Ureter (tissue), 1 donor: ENCODE measurements around the gene CTSK. TPM values are rescaled to one million over a fixed set of nuclear protein-coding genes. Genes with fewer than 3 reads are reported as not detected.
"Not testable (repeated sequence)": the region's sequence is repeated elsewhere in the genome, so short reads cannot be mapped to it uniquely, and the experiment has no call there.

Source experiments
- DNase-seq: peaks from one replicate; pipeline ENCODE4 v3.0.0-alpha.2; 2020; ENCODE audit warnings: low spot score
- total RNA-seq: library from RNA; stranded (reverse); gene quantifications from one replicate; pipeline ENCODE4 v1.2.4, GENCODE V29; 2023
- donor health status: DM: yes; HTN: yes; CAD: no.

CTSK gene
- total RNA-seq, 1 donor from 2014 or later, result 26.5 TPM

DNA sequence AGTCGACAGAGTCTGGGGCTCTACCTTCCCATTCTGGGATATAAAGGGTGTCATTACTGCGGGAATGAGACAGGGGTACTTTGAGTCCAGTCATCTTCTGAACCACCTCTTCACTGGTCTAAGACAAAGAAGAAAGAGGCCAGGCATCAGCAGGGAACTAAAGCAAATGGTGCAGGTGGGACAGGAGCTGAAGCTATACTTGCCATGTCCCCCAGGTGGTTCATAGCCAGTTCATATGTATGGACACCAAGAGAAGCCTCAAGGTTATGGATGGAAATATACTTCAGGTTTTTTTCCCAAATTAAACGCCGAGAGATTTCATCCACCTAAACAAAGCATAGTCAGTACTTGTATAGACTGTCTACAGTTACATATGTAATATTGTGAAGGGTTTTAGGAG lies 2.2 kb downstream of the CTSK start:
- DNase-seq, result no peak

DNA sequence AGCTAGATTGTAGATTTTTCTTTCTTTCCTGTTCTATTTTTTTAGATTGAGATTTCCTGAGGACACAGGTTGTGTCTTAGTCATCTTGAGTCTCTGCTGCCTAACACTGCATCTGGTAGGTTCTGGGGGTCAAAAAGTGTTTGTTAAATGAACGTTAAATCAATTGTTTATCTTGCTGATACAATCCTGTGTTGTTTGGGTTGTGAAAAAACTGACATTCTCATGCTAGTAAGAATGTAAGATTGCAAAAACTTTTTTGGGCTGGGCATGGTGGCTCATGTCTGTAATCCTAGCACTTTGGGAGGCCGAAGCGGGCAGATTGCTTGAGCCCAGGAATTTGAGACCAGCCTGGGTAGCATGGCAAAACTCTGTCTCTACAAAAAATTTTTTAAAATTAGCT lies 3.4 kb downstream of the CTSK start:
- DNase-seq, result no peak

DNA sequence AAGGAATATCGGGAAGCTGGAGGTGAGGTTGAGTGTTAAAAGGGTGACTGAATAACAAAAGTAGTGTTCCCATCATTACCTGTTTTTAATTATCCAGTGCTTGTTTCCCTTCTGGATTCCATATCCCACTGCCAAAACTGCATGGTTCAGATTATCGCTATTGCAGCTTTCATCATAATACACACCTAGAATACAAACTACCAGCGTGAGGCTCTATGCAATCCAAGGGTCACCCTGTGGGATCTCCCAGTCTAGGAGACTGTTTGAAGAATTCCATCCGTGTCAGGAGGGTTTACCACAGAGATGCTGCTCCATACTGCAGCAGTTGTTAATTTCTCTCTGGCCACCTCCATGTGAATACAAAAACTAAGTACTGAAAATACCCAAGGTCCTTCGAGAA lies 9.0 kb downstream of the CTSK start:
- DNase-seq, result no peak

DNA sequence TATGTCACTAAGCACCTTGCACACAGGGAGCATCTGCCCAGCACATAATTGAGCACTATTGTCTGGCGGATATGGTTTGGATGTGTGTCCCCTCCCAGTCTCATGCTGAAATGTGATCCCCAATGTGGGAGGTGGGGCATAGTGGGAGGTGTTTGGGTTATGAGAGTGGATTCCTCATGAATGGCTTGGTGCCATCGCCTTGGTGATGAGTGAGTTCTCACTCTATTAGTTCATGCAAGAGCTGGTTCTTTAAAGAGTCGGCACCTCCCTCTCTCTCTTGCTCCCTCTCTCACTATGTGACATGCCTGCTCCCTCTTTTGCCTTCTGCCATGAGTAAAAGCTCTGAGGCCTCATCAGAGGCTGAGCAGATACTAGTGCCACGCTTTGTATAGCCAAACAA lies 9.5 kb downstream of the CTSK start:
- DNase-seq, result no peak

DNA sequence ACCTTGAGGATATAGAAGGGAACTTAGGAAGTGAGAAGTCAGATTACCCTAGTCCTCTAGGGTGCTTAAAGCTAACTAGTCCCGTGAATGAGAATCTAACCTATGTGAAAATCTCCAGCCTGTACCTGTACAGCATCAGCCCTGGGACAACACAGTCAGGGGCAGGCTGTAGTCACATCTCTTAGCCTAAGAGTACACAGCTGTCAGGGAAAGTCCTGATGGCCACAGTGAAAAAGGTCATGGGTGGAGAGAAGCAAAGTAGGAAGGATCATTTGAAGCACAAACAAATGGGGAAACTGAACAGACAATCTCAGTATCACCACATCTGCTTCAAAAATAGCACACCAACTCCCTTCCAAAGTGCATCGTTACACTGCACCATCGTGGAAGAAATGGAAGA lies 11.7 kb downstream of the CTSK start:
- DNase-seq, result no peak

DNA sequence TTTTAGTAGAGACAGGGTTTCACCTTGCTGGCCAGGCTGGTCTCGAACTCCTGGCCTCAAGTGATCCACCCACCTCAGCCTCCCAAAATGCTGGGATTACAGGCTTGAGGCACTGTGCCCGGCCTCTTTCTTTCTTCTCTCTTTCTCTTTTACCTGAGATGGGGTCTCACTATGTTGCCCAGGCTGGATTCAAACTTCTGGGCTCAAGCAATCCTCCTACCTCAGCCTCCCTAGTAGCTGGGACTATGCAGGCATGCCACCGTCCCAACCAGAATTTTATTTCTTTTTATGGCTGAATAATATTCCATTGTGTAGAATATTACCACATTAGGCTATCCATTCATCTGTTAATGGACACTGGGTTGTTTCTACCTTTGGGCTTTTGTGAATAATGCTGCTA lies 14.3 kb downstream of the CTSK start:
- DNase-seq, result not testable (repeated sequence)

DNA sequence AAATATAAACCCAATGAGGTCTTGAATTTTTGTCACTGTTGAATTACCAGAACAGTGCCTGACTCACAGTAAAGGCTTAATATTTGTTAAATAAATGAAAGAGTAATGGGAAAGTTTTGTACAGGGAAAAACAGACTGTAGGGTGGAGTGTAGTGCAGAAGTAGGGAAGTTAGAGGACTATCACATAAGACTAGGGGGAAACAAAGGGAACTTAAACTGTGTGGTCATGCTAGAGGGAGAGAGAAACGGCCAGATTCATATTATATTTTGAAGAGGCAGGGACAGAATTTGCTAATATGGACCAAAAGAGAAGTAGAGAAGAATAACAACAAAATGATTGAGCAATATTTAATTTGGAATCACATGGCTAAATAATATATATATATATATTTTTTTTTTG lies 14.8 kb downstream of the CTSK start:
- DNase-seq, result no peak

DNA sequence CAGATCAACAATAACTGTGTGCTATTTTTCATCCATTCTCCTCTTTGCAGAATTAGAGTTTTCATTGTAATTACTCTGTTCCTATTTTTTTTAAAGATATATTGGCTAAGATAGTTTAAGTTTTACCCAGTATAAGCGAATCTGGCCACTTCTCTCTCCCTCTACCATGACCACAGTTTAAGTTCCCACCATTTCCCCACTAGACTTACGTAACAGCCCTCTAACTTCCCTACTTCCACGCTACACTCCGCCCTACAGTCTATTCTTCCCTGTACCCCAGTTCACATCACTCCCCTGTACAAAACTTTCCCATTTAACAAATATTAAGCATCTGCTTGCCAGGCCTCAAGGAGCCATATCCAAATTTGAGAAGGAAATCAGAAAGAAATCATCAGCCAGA lies 16.5 kb downstream of the CTSK start:
- no peak for DNase-seq

DNA sequence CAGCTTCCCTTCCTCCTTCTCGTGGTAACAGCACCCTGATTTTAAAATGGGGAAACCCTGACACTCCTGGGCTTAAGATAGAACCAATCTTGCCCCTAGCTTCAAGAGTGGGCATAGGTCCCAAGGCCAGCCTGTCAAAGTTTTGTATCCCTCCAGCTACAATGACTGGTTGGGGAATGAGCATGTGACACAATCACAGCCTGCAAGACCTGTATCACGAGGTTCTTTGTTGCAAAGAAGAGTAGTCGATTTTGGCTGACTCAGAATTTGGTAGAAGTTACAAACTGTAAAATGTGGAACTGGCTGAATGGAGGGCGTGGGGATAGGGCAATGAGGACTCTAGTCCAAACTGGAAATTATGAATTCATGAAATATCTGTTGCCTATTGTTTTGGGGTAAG lies 18.7 kb downstream of the CTSK start:
- no peak for DNase-seq

DNA sequence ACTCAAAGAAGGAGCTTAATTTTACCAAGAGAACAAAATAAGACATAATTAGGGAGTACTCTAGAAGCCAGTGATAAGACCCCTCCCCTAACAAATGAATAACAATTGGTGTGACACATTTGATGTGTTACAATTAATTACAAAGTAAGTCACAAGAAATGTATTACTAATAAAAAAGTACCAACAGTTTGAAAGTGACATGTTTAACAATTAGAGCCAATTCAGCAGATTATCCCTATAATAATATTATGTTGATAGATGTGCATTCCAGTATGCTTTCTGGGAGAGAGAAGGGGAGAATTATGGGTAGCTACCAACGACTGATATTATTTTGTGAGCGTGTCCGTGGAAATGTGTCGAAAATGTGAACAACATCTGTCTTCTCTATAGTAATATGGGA lies 19.1 kb downstream of the CTSK start:
- no peak for DNase-seq

DNA sequence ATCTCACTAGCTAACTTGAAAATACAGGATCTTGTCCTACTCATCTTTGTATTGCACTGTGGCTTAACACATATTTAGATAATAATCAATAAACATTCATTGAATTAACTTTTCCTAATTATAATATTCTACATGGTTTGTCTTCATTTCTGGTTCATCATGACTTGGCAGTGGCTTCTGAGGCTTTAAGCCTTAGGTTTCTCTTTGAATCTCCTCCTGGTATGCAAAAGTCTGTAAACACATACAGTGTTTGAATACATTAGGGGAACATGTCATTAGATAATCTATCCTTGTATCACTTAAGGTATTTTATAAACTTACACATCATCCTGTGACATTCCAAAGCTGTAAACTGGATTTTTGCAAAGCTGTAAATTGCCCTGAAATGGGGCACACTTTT lies 20.6 kb downstream of the CTSK start:
- no peak for DNase-seq

DNA sequence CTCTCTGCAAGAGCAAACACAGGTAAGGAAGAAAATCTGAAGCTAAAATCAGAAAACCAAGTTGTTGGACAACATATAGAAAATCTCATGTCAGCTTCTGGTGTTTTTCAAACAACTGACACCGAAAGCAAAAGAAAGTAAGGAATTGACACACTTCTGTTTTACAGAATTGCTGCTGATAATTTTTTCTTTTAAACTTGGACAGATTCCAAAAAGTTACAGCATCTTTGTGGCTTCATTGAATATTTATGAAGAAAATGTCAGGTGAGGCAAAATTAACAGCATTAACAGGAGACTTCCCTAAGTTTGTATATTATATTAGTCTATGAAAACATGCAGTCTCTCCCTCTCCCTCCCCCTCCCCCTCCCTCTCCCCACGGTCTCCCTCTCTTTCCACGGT lies 27.6 kb downstream of the CTSK start:
- no peak for DNase-seq

DNA sequence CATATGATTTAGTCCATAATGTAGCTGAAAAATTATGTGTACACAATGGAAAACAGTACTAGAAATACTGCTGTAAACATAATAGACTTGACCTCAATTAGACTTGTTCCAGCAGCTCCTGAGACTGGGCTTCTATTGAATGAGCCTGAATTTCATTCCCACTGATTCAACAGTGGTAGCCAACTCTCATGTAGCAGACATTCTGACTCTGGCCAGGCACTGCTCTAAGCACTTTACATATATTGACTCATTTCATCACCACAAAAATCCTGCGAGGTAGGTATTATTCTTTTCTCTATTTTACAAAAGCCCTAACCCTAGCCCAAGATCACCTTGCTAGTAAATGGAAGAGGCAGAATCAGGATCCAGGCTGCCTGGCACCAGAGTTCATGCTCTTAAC lies 29.7 kb downstream of the CTSK start:
- DNase-seq, result no peak

DNA sequence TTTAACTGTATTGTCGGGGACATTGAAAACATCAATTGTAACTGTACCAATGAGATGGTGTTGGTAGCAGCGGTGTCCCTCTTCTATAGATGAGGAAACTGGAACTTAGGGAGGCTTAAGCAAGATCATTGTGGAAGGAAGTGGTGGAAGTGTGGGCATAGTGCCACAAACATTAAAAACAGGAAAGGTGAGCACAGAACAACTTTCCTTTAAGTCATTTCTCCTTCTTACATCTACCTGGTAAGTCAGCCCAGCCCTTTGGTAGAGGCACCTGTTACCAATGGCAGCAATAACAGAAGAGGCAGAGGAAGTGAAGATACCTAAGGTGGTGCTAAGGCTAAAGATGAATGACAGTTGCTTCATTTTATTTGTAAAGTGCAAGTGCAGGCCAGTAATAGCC lies 30.5 kb downstream of the CTSK start:
- DNase-seq, result no peak

DNA sequence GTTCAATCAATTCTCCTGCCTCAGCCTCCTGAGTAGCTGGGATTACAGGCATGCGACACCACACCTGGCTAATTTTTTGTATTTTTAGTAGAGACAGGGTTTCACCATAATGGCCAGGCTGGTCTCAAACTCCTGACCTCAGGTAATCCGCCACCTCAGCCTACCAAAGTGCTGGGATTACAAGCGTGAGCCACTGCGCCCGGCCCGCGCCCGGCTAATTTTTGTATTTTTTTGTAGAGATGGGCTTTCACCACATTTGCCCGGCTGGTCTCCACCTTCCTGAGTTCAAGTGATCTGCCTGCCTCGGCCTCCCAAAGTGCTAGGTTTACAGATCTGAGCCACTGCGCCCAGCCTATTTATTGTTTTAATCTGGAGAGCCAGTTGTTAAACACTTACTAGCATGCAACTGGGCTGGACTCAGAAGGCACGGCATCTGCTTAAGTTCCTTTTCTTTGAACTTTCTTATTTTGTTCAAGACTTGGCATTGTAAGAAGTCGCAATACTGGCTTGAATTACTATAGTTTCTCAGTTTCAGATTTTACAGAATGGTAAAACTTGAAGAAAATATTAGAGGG lies 32.0 kb downstream of the CTSK start:
- DNase-seq, result not testable (repeated sequence)

DNA sequence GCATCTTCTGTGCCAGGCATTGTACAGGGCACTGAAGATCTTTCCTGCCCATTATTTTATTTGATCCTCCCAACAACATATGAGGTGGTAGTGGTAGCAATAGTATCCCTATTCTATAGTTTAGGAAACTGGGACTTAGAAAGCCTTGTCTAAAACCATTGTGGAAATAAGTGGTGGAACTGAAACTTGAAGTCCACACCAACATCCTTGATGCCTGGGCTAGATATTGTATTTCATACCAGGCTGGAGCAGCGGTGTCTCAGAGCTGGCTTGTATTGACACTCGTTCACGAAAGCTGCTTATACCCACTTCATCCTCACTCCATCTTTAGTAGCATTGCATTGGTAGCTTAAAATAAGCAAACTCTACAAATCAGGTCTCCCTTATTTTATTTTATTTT lies 32.8 kb downstream of the CTSK start:
- no peak for DNase-seq

DNA sequence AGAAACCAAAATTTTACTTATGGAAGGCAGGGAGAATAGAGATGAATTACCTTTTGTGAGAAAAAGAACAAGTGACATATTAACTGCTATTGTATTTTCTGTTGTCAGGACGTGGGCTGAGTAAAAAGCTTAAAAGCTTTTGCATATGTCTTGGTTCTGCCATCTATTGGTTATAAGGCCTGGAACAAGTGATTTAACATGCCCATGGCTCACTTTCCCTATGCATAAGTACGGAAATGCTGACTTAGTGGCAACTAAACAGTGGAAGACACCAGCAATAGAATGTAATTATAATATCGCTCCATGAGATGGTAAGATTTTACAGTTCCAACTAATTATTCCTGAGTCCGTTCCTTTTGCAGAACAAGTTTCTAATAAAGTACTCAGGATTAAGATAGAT lies 35.7 kb downstream of the CTSK start:
- no peak for DNase-seq

DNA sequence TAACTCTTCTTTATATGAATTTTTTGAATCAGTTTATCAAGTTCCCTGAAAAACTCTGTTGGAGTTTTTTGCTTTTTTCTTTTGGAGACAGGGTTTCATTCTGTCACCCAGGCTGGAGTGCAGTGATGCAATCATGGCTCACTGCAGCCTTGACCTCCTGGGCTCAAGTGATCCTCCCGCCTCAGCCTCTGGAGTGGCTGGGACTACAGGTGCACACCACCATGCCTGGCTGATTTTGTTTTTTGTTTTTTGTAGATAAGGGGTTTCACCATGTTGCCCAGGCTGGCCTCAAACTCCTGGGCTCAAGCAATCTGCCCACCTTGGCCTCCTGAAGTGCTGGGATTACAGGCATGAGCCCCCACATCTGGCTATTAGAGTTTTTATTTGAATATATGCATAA lies 40.4 kb downstream of the CTSK start:
- DNase-seq, result not testable (repeated sequence)

DNA sequence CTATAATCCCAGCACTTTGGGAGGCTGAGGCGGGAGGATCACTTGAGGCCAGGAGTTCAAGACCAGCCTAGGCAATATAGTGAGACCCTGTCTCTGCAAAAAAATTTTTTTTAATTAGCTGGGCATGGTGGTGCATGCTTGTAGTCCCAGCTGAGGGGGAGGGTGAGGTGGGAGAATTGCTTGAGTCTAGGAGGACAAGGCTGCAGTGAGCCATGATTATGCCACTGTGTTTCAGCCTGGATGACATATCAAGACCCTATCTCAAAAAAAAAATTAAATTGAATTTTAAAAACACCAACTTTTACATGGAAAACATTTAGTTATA lies 42.1 kb downstream of the CTSK start:
- DNase-seq, result not testable (repeated sequence)

DNA sequence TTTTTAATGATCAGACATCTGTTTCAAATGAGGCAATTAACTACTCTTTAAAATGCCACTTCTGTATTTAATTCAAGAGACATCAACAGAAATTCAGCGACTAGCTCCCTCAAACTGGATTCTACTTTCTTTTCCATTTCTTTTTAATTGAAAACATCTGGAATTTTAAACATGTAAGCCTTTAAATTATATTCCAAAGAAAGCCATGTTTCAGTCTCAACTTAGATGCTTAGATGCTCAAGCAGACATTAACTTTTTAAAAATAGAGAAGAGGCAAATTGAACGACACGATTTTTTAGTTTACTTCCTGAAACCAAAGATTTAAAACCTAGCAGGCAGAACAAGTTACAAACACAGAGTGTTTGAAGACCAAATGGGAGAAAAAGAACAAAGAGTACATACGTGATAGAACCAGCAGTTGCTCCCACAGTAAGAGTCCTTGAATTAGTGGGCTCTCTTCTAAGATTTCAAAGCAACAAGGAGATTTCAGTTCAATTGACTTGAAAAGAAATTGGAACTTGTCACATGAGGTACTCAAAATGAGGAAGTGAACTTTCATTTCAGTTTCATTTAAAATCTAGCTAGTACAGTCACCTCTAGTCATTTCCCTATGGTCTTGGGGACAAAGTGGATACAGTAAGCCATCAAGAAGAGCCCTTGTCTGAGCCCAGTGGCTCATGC lies 42.6 kb downstream of the CTSK start, which contains the start of gene CTSS:
CTSS (minus strand) TSS at position 483 of the 681 bp plus-strand sequence. CDS start 1,015 bp downstream, outside the sequence.
- no peak for DNase-seq

DNA sequence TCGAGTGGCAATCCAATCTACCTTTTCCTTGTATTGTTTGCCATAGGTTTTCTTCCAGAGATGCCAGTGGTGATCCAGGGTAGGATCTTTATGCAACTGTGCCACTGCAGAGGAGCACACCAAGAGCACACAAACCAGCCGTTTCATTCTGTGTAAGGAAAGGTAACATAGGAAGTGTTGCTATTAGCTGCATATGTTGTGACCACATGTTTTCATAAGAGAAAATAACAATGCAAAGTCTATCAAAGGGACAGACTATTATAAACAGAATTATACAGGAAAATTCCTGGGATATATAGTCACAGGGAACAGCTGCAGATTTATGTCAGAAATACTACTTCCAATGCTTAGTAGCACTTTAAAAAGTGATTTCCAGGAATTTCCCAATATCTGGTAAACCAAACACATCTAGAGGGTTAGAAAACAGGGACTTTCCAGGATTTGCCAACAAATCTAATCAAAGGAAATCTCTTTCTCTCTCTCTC lies 43.4 kb downstream of the CTSK start:
- DNase-seq, result no peak

DNA sequence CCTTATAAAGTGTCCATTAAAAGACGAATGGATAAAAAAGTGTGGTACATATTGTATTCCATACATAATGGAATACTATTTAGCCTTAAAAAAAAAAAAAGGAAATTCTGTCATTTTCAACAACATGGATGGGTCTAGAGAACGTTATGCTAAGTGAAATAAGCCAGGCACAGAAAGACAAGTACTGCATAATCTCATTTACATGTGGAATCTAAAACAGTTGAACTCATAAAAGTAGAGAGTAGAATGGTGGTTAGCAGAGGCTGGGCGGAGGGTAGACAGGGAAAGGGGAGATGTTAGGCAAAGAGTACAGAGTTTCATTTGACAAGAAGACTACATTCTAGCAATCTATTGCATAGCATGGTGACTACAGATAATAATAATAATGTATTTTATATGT lies 45.0 kb downstream of the CTSK start:
- no peak for DNase-seq

DNA sequence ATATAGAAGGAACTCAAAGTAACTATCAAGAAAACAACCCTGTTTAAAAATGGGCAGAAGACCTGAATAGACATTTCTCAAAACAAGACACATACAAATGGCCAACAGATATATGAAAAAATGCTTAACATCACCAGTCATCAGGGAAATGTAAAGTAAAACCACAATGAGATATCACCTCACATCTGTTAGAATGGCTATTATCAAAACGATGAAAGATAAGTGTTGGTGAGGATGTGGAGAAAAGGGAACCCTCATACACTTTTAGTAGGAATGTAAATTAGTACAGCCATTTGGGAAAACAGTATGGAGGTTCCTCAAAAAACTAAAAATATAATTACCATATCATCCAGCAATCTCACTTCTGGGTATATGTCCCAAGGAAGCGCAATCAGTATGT lies 45.5 kb downstream of the CTSK start:
- no peak for DNase-seq

DNA sequence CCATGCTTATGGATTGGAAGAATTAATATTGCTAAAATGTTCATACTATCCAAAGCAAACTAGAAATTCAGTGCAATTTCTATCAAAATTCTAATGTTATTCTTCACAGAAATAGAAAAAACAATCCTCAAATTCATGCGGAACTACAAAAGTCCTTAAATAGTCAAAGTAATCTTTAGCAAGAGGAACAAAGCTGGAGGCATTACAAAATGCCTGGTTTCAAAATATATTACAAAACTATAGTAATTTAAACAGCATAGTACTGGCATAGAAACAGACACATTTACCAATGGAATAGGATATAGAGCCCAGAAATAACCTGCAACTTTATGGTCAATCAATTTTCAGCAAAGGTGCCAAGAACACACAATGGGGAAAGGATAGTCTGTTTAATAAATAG lies 46.3 kb downstream of the CTSK start:
- no peak for DNase-seq
